Nephron (organoid): Measurements from ENCODE around the gene MACROD2.

ENCODE experiments used
- H3K27ac Mint-ChIP-seq, 3 experiments: 2 replicates each; pipeline ENCODE4 v1.8.0; 2020; ENCODE audit warnings: mixed read lengths in 3 of 3, mild to moderate bottlenecking in 2 of 3, moderate library complexity in 1 of 3
- H3K27me3 Mint-ChIP-seq: 2 replicates; pipeline ENCODE4 v1.8.0; 2021; ENCODE audit warnings: low read depth, mild to moderate bottlenecking, moderate library complexity, mixed read lengths
- H3K36me3 Mint-ChIP-seq: 2 replicates; pipeline ENCODE4 v1.8.0; 2020; ENCODE audit warnings: low read depth, mixed read lengths
- H3K4me1 Mint-ChIP-seq: 2 replicates; pipeline ENCODE4 v1.8.0; 2020; ENCODE audit warnings: mixed read lengths
- H3K4me3 Mint-ChIP-seq, 3 experiments: 2 replicates each; pipeline ENCODE4 v1.8.0; 2020; ENCODE audit warnings: mild to moderate bottlenecking in 3 of 3, mixed read lengths in 3 of 3, moderate library complexity in 2 of 3
- H3K9me3 Mint-ChIP-seq: 2 replicates; pipeline ENCODE4 v1.8.0; 2020; ENCODE audit warnings: mixed read lengths
- TF ChIP-seq, protein P1 (sequence below), 3 experiments: fragments of 200-600 bp; sonication (generic); IDR thresholded peaks; one replicate each; pipeline ENCODE4 v1.5.0; 2021; ENCODE audit warnings: antibody characterized with exemption in 3 of 3; ENCODE audit not compliant: unreplicated experiment in 3 of 3

The MACROD2 gene

DNA sequence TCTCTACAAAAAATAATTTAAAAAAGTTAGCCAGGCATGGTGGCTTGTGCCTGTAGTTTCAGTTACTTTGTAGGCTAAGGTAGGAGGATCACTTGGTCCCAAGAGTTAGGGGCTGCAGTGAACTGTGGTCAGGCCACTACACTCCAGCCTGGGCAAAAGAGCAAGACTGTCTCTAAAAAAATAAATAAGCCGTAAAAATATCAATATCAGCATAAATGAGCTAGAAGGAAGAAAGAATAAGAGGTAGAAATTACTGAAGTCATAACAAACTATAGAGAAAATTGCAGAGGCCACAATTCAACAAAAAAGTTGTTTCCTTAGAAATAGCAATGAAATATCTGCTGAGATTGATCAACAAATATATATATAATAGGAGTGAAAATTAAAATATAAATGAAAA is 1169.4 kb downstream of the MACROD2 start:
- H3K27ac Mint-ChIP-seq: no peak overlapping the region
- H3K27me3 Mint-ChIP-seq: no peaks in the 10 kb centered on the region
- no peak overlapping the region for H3K4me3 Mint-ChIP-seq
- TF ChIP-seq, protein P1, sequence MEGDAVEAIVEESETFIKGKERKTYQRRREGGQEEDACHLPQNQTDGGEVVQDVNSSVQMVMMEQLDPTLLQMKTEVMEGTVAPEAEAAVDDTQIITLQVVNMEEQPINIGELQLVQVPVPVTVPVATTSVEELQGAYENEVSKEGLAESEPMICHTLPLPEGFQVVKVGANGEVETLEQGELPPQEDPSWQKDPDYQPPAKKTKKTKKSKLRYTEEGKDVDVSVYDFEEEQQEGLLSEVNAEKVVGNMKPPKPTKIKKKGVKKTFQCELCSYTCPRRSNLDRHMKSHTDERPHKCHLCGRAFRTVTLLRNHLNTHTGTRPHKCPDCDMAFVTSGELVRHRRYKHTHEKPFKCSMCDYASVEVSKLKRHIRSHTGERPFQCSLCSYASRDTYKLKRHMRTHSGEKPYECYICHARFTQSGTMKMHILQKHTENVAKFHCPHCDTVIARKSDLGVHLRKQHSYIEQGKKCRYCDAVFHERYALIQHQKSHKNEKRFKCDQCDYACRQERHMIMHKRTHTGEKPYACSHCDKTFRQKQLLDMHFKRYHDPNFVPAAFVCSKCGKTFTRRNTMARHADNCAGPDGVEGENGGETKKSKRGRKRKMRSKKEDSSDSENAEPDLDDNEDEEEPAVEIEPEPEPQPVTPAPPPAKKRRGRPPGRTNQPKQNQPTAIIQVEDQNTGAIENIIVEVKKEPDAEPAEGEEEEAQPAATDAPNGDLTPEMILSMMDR (IDR thresholded peaks at IDR 0.05; ENCODE audit: unreplicated experiment in 3 of 3): no peak
- H3K9me3 Mint-ChIP-seq: peaks cover 10% of the 10 kb centered on the region
- H3K4me1 Mint-ChIP-seq: no peaks in the 10 kb centered on the region
- no peaks in the 10 kb centered on the region for H3K36me3 Mint-ChIP-seq

DNA sequence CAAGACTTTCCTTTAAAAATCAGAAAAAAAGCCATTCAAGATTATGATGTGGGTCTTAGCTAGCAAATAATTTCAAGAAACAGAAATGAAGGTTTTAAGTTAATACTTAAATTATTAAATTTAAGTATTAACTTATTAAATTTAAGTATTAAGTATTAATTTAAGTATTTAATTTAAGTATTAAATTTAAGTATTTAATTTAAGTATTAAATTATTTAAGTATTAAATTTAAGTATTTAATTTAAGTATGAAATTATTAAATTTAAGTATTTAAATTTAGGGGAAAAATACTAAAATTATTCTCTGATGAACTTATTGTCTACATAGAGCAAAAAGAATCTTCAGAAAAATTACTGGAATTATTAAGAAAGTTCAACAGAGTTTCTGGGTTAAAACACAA is 1171.4 kb downstream of the MACROD2 start:
- Mint-ChIP-seq H3K4me3 (no peak overlapping the region), H3K4me1 (no peaks in the 10 kb centered on the region), H3K27me3 (no peaks in the 10 kb centered on the region), H3K27ac (no peak overlapping the region), H3K36me3 (no peaks in the 10 kb centered on the region), H3K9me3 (peaks cover 12% of the 10 kb centered on the region)
- TF ChIP-seq, protein P1 (IDR thresholded peaks at IDR 0.05; ENCODE audit: unreplicated experiment in 3 of 3): no peak

DNA sequence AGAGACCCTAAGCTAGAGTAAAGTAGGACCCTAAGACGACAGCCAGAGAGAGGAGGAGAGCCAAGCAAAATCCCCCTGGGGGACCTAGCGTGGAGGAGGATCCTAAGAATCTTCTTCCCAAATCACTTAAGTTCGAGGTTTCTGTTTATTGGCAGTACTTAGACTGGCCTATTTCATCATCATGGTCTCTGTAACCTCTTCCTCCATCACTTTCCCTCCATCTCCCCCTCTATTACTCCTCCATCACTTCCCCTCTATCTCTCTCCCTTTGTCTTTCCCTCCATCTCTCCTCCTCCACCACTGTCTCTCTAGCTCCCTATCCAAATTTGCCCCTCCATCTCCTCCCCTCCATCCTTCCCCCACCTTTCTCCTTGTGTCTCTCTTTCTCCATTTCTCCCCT is 1175.7 kb downstream of the MACROD2 start:
- Mint-ChIP-seq H3K4me1 (no peaks in the 10 kb centered on the region), H3K27ac (no peak overlapping the region), H3K36me3 (no peaks in the 10 kb centered on the region), H3K4me3 (no peak overlapping the region), H3K9me3 (peaks cover 6% of the 10 kb centered on the region), H3K27me3 (no peaks in the 10 kb centered on the region)
- TF ChIP-seq, protein P1 (IDR thresholded peaks at IDR 0.05; ENCODE audit: unreplicated experiment in 3 of 3): no peak

DNA sequence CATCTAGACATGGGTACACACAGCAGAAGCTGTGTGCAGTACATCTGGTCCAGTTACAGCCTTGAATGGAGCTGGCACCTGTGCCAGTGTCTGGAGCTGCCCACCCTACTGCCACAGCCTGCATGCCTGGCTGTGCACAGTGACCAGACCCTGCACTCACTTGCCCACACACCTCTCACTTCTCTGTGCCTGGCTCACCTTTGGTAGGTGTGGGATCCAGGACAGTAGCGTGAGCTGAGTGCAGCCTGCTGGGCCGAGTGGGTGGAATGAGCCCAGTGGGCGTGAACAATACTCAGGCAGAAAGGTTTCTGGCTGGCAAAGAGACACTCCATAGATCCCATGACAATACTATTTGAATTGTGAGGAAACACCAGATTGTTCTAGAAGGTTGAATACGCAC is 1181.6 kb downstream of the MACROD2 start:
- peaks cover 4% of the 10 kb centered on the region for H3K4me1 Mint-ChIP-seq
- peaks cover 3% of the 10 kb centered on the region for H3K27me3 Mint-ChIP-seq
- no peak overlapping the region for H3K4me3 Mint-ChIP-seq
- H3K27ac Mint-ChIP-seq: no peak overlapping the region
- TF ChIP-seq, protein P1 (IDR thresholded peaks at IDR 0.05; ENCODE audit: unreplicated experiment in 3 of 3): no peak
- H3K36me3 Mint-ChIP-seq: no peaks in the 10 kb centered on the region
- no peaks in the 10 kb centered on the region for H3K9me3 Mint-ChIP-seq

DNA sequence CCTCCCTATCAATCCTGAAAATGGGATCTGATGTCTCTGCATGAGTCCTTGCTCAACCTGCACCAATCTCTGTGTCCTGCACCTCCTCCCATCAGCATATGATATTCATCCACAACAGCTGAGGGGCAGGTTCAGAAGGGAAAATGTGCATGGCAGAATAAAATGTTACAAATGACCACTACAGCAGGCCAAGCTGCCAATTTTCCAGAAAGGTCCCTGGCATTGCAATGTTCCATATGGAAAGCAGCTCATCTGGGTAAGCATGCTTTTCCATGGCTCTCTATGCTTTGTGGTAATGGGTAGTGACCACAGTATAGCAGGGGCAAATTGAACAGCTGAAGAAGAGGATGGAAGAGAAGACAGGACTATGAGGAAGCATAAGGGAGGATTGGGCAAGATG is 1183.3 kb downstream of the MACROD2 start:
- Mint-ChIP-seq H3K9me3 (no peaks in the 10 kb centered on the region), H3K4me1 (peaks cover 7% of the 10 kb centered on the region)

DNA sequence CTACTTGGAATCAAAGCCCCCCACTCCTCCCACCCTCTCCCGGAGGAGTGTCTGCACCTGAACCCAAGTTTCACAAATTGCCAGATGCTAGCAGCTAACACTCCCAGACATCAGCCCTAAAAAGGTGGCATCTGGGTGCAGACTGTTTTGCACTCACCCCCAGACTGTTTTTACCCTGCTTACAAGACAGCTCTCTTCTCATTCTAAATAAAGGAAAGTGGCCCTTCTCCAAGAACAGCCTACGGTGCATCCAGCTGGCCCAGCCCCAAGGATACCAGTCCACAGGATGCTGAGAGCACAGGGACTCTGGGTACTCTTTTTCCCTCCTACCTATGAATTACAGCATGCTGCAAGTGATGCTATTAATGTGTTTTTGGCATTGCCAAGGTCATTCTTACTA is 1184.1 kb downstream of the MACROD2 start:
- Mint-ChIP-seq H3K9me3 (no peaks in the 10 kb centered on the region), H3K4me3 (no peak overlapping the region), H3K27ac (no peak overlapping the region), H3K36me3 (no peaks in the 10 kb centered on the region), H3K4me1 (peaks cover 7% of the 10 kb centered on the region), H3K27me3 (peaks cover 3% of the 10 kb centered on the region)
- TF ChIP-seq, protein P1 (IDR thresholded peaks at IDR 0.05; ENCODE audit: unreplicated experiment in 3 of 3): no peak

More for the DNA sequence above, 1183.3 kb downstream of the MACROD2 start:
- Mint-ChIP-seq H3K27me3 (peaks cover 3% of the 10 kb centered on the region), H3K27ac (no peak overlapping the region), H3K4me3 (no peak overlapping the region), H3K36me3 (no peaks in the 10 kb centered on the region)
- TF ChIP-seq, protein P1 (IDR thresholded peaks at IDR 0.05; ENCODE audit: unreplicated experiment in 3 of 3): no peak
